Lower lobe of right lung (tissue), 2 donors: Measurements from ENCODE around the gene ATL2. TPM values are rescaled to one million over a fixed set of nuclear protein-coding genes. Genes with fewer than 3 reads are reported as not detected.

ENCODE experiments used
- ATAC-seq, 2 donors: fragments of 200-7000 bp; cut with Tn5 transposase; one replicate each; pipeline ENCODE4 v1.9.1; 2020 to 2022; ENCODE audit warnings: mild to moderate bottlenecking in 2 of 2, moderate library complexity in 2 of 2
- DNase-seq: peaks from one replicate; pipeline ENCODE4 v3.0.0-alpha.2; 2020
- H3K27ac ChIP-seq: fragments of 200-600 bp; one replicate; pipeline ENCODE4 v1.8.0; 2022
- H3K27me3 ChIP-seq: fragments of 200-600 bp; one replicate; pipeline ENCODE4 v1.8.0; 2022; ENCODE audit warnings: low read depth
- H3K36me3 ChIP-seq: fragments of 200-600 bp; one replicate; pipeline ENCODE4 v1.8.0; 2022; ENCODE audit warnings: mild to moderate bottlenecking
- H3K4me1 ChIP-seq: fragments of 200-600 bp; one replicate; pipeline ENCODE4 v1.8.0; 2022
- H3K4me3 ChIP-seq: fragments of 200-600 bp; one replicate; pipeline ENCODE4 v1.8.0; 2022; ENCODE audit warnings: mild to moderate bottlenecking
- H3K9me3 ChIP-seq: fragments of 200-600 bp; one replicate; pipeline ENCODE4 v1.8.0; 2022
- CTCF ChIP-seq: fragments of 200-600 bp; IDR thresholded peaks from one replicate; pipeline ENCODE4 v1.8.0; 2022; ENCODE audit warnings: antibody characterized with exemption, mild to moderate bottlenecking
- intact Hi-C: fragments of 100-400 bp; cut with DNase I; formaldehyde crosslinking; loops from one replicate; pipeline ENCODE4 v1.11.0; 2022
- total RNA-seq: library from RNA; stranded (reverse); fragmentation: NEBNext Ultra II Directional; extraction: Animal tissue kit (Norgen Biotek cat#: 25700); gene quantifications from one replicate; pipeline ENCODE4 v1.2.1, GENCODE V29; 2021
- donor health status: DM: no; HTN: yes; CAD: no; lungs with severe emphysema.

ATL2 gene
- total RNA-seq, 1 donor from 2014 or later = 62.6 TPM

- no peak overlapping the region for H3K4me3 ChIP-seq
- intact Hi-C loops = loop anchor here (10.0 kb wide), 1 partner anchor 293 kb away; no protein-coding TSS in a partner anchor
- H3K9me3 ChIP-seq = no peaks in the 10 kb centered on the region
- no peaks in the 10 kb centered on the region for H3K36me3 ChIP-seq
- ATAC-seq = peak in 1 of 2 donors; percentile 43
- no peak for TF ChIP-seq CTCF
- H3K27ac ChIP-seq = peak overlapping the region; percentile 50
- DNase-seq = no peak
- H3K4me1 ChIP-seq = no peaks in the 10 kb centered on the region
- no peaks in the 10 kb centered on the region for H3K27me3 ChIP-seq
These were observed 99.6 kb downstream of the ATL2 start for GRCh38 chr2:38277245-38278116.

- Histone ChIP-seq H3K27ac (no peak overlapping the region), H3K4me3 (no peak overlapping the region), H3K27me3 (no peaks in the 10 kb centered on the region), H3K9me3 (no peaks in the 10 kb centered on the region), H3K4me1 (no peaks in the 10 kb centered on the region), H3K36me3 (no peaks in the 10 kb centered on the region)
- TF ChIP-seq CTCF = peak; percentile 64
- intact Hi-C loops = loop anchor here (10.0 kb wide), 1 partner anchor 290 kb away; no protein-coding TSS in a partner anchor
- ATAC-seq (peak; percentile 88 to 90), DNase-seq (no peak)
These were observed 102.5 kb downstream of the ATL2 start for GRCh38 chr2:38274286-38275276.

- H3K27me3 ChIP-seq = no peaks in the 10 kb centered on the region
- intact Hi-C loops = loop anchor here (10.0 kb wide), 1 partner anchor 287 kb away; no protein-coding TSS in a partner anchor
These were observed 105.4 kb downstream of the ATL2 start for GRCh38 chr2:38271697-38272096.

GRCh38 chr2:38269421-38269820 is 107.7 kb downstream of the ATL2 start:
- no peaks in the 10 kb centered on the region for H3K27me3 ChIP-seq
- TF ChIP-seq CTCF = no peak
- H3K27ac ChIP-seq = no peak overlapping the region
- intact Hi-C loops = no loop called here
- no peak for ATAC-seq
- no peaks in the 10 kb centered on the region for H3K4me1 ChIP-seq
- no peak overlapping the region for H3K4me3 ChIP-seq
- DNase-seq = no peak
- no peaks in the 10 kb centered on the region for H3K36me3 ChIP-seq
- no peaks in the 10 kb centered on the region for H3K9me3 ChIP-seq

More at GRCh38 chr2:38271697-38272096, 105.4 kb downstream of the ATL2 start:
- DNase-seq (no peak), ATAC-seq (no peak)
- Histone ChIP-seq H3K4me3 (no peak overlapping the region), H3K27ac (no peak overlapping the region), H3K9me3 (no peaks in the 10 kb centered on the region), H3K4me1 (no peaks in the 10 kb centered on the region), H3K36me3 (no peaks in the 10 kb centered on the region)
- no peak for TF ChIP-seq CTCF

- no peaks in the 10 kb centered on the region for H3K4me1 ChIP-seq
- no peak overlapping the region for H3K4me3 ChIP-seq
- H3K9me3 ChIP-seq = no peaks in the 10 kb centered on the region
- H3K27me3 ChIP-seq = no peaks in the 10 kb centered on the region
- no peak for TF ChIP-seq CTCF
- ATAC-seq = no peak
- intact Hi-C loops = no loop called here
- DNase-seq = no peak
- no peak overlapping the region for H3K27ac ChIP-seq
- H3K36me3 ChIP-seq = no peaks in the 10 kb centered on the region
These were observed 108.3 kb downstream of the ATL2 start for GRCh38 chr2:38268691-38269327.
